Measurements from ENCODE around the gene UQCRC1. TPM values are rescaled to one million over a fixed set of nuclear protein-coding genes. Genes with fewer than 3 reads are reported as not detected.

UQCRC1 gene
- 100 to 1,000 TPM; 144 to 148 TPM for total RNA-seq

- H3K36me3 Mint-ChIP-seq, result peaks cover 16% of the 10 kb centered on the region
- no peaks in the 10 kb centered on the region for H3K9me3 Mint-ChIP-seq
- peaks cover 15% of the 10 kb centered on the region for H3K4me1 Mint-ChIP-seq
- peak; percentile 96 for DNase-seq
- POLR2A ChIA-PET, result interaction anchor here (0.6 to 1.1 kb wide), 3 partner anchors 51 to 238 kb away, joined by 3 to 4 read pairs (median 3); partner anchors contain the start of gene PRKAR2A
- ATAC-seq (ENCODE audit: low read depth), result peak; percentile 100
- no peaks in the 10 kb centered on the region for H3K27me3 Mint-ChIP-seq
- peak within 1 kb of the TSS; percentile 98 for H3K27ac Mint-ChIP-seq
- peak within 1 kb of the TSS; percentile 100 for H3K4me3 Mint-ChIP-seq
These were observed at the start of gene UQCRC1 for GRCh38 chr3:48609088-48610005. Gene UQCRC1 (minus strand): TSS chr3:48609646. CDS start chr3:48609620, 26 bp downstream.

GRCh38 chr3:48656841-48657281 is 47.4 kb upstream of the UQCRC1 start:
- DNase-seq (peak; percentile 63), ATAC-seq (ENCODE audit: low read depth) (peak; percentile 13)
- H3K4me1 Mint-ChIP-seq, result peaks cover 12% of the 10 kb centered on the region
- peak overlapping the region; percentile 77 for H3K4me3 Mint-ChIP-seq
- peaks cover 6% of the 10 kb centered on the region for H3K27me3 Mint-ChIP-seq
- H3K9me3 Mint-ChIP-seq, result no peaks in the 10 kb centered on the region
- peaks cover 9% of the 10 kb centered on the region for H3K36me3 Mint-ChIP-seq
- peak overlapping the region; percentile 84 for H3K27ac Mint-ChIP-seq
- POLR2A ChIA-PET, result interaction anchor here (0.6 kb wide), 1 partner anchor 264 kb away, joined by 6 read pairs; no protein-coding TSS in a partner anchor

GRCh38 chr3:48656061-48656840 is 46.8 kb upstream of the UQCRC1 start:
- H3K27me3 Mint-ChIP-seq, result peaks cover 4% of the 10 kb centered on the region
- peak overlapping the region; percentile 86 for H3K27ac Mint-ChIP-seq
- H3K4me3 Mint-ChIP-seq, result peak overlapping the region; percentile 79
- no peaks in the 10 kb centered on the region for H3K9me3 Mint-ChIP-seq
- peak; percentile 95 for DNase-seq
- peaks cover 9% of the 10 kb centered on the region for H3K36me3 Mint-ChIP-seq
- POLR2A ChIA-PET, result interaction anchor here (0.6 to 2.4 kb wide), 2 partner anchors 20 to 265 kb away, joined by 6 to 7 read pairs; partner anchors contain the start of gene SLC26A6
- peaks cover 12% of the 10 kb centered on the region for H3K4me1 Mint-ChIP-seq
- ATAC-seq (ENCODE audit: low read depth), result peak; percentile 77

GRCh38 chr3:48655606-48656005 is 46.2 kb upstream of the UQCRC1 start:
- H3K27ac Mint-ChIP-seq, result peak overlapping the region; percentile 86
- POLR2A ChIA-PET, result interaction anchor here (2.4 kb wide), 1 partner anchor 20 kb away, joined by 7 read pairs; the partner anchor contains the start of gene SLC26A6
- peaks cover 4% of the 10 kb centered on the region for H3K27me3 Mint-ChIP-seq
- peak; percentile 58 for ATAC-seq (ENCODE audit: low read depth)
- H3K4me1 Mint-ChIP-seq, result peaks cover 12% of the 10 kb centered on the region
- H3K4me3 Mint-ChIP-seq, result peak overlapping the region; percentile 79
- H3K36me3 Mint-ChIP-seq, result peaks cover 9% of the 10 kb centered on the region
- no peaks in the 10 kb centered on the region for H3K9me3 Mint-ChIP-seq
- DNase-seq, result peak; percentile 69

GRCh38 chr3:48655063-48655462 is 45.6 kb upstream of the UQCRC1 start:
- ATAC-seq (ENCODE audit: low read depth) (no peak), DNase-seq (no peak)
- Mint-ChIP-seq H3K36me3 (peaks cover 9% of the 10 kb centered on the region), H3K27me3 (peaks cover 4% of the 10 kb centered on the region), H3K27ac (peak overlapping the region; percentile 86), H3K4me3 (peak overlapping the region; percentile 79), H3K9me3 (no peaks in the 10 kb centered on the region), H3K4me1 (peaks cover 12% of the 10 kb centered on the region)
- POLR2A ChIA-PET, result interaction anchor here (2.4 kb wide), 1 partner anchor 19 kb away, joined by 7 read pairs; the partner anchor contains the start of gene SLC26A6

- Mint-ChIP-seq H3K4me1 (peaks cover 12% of the 10 kb centered on the region), H3K4me3 (no peak overlapping the region), H3K36me3 (peaks cover 9% of the 10 kb centered on the region), H3K27ac (no peak overlapping the region), H3K9me3 (no peaks in the 10 kb centered on the region), H3K27me3 (peaks cover 2% of the 10 kb centered on the region)
- POLR2A ChIA-PET, result no interaction called here
- no peak for DNase-seq
- ATAC-seq (ENCODE audit: low read depth), result no peak
These were observed 43.7 kb upstream of the UQCRC1 start for GRCh38 chr3:48652923-48653715.

GRCh38 chr3:48651771-48652170 is 42.3 kb upstream of the UQCRC1 start:
- no peak overlapping the region for H3K4me3 Mint-ChIP-seq
- H3K4me1 Mint-ChIP-seq, result peaks cover 7% of the 10 kb centered on the region
- peaks cover 9% of the 10 kb centered on the region for H3K36me3 Mint-ChIP-seq
- POLR2A ChIA-PET, result no interaction called here
- no peak for DNase-seq
- peaks cover 2% of the 10 kb centered on the region for H3K27me3 Mint-ChIP-seq
- no peak overlapping the region for H3K27ac Mint-ChIP-seq
- no peak for ATAC-seq (ENCODE audit: low read depth)
- no peaks in the 10 kb centered on the region for H3K9me3 Mint-ChIP-seq

GRCh38 chr3:48650723-48651122 is 41.3 kb upstream of the UQCRC1 start:
- POLR2A ChIA-PET, result no interaction called here
- no peak for DNase-seq
- no peak overlapping the region for H3K4me3 Mint-ChIP-seq
- no peaks in the 10 kb centered on the region for H3K9me3 Mint-ChIP-seq
- H3K27ac Mint-ChIP-seq, result no peak overlapping the region
- no peak for ATAC-seq (ENCODE audit: low read depth)
- H3K36me3 Mint-ChIP-seq, result peaks cover 9% of the 10 kb centered on the region
- peaks cover 2% of the 10 kb centered on the region for H3K27me3 Mint-ChIP-seq
- peaks cover 7% of the 10 kb centered on the region for H3K4me1 Mint-ChIP-seq

GRCh38 chr3:48648188-48648850 is 38.9 kb upstream of the UQCRC1 start:
- no peaks in the 10 kb centered on the region for H3K4me1 Mint-ChIP-seq
- H3K36me3 Mint-ChIP-seq, result peaks cover 3% of the 10 kb centered on the region
- no peak for ATAC-seq (ENCODE audit: low read depth)
- no peak overlapping the region for H3K4me3 Mint-ChIP-seq
- no peaks in the 10 kb centered on the region for H3K9me3 Mint-ChIP-seq
- POLR2A ChIA-PET, result interaction anchor here (1.0 kb wide), 1 partner anchor 13 kb away, joined by 3 read pairs; the partner anchor contains the start of gene SLC26A6
- no peak for DNase-seq
- H3K27me3 Mint-ChIP-seq, result no peaks in the 10 kb centered on the region
- no peak overlapping the region for H3K27ac Mint-ChIP-seq

GRCh38 chr3:48647714-48648113 is 38.3 kb upstream of the UQCRC1 start:
- Mint-ChIP-seq H3K27me3 (no peaks in the 10 kb centered on the region), H3K36me3 (peaks cover 2% of the 10 kb centered on the region), H3K9me3 (no peaks in the 10 kb centered on the region), H3K27ac (no peak overlapping the region), H3K4me1 (no peaks in the 10 kb centered on the region), H3K4me3 (no peak overlapping the region)
- no peak for DNase-seq
- POLR2A ChIA-PET, result no interaction called here
- no peak for ATAC-seq (ENCODE audit: low read depth)

- H3K27ac Mint-ChIP-seq, result no peak overlapping the region
These were observed 35.7 kb upstream of the UQCRC1 start for GRCh38 chr3:48644898-48645760.

More at GRCh38 chr3:48644898-48645760, 35.7 kb upstream of the UQCRC1 start:
- no peaks in the 10 kb centered on the region for H3K27me3 Mint-ChIP-seq
- no peak for ATAC-seq (ENCODE audit: low read depth)
- H3K4me1 Mint-ChIP-seq, result no peaks in the 10 kb centered on the region
- peaks cover 2% of the 10 kb centered on the region for H3K36me3 Mint-ChIP-seq
- POLR2A ChIA-PET, result no interaction called here
- no peak for DNase-seq
- H3K9me3 Mint-ChIP-seq, result no peaks in the 10 kb centered on the region
- H3K4me3 Mint-ChIP-seq, result no peak overlapping the region

Measured in activated naive CD8-positive, alpha-beta T cell treated with anti-CD3 and anti-CD28 coated beads, Interleukin-2, amount 10 ng/mL, durations not matched to agents 7 days and 5 days (primary cell).